ENCODE results near the gene MAP7. TPM values are rescaled to one million over a fixed set of nuclear protein-coding genes. Genes with fewer than 3 reads are reported as not detected.

Gene MAP7
- total and polyA plus RNA-seq, 4 donors = 3.2 to 17.5 (median 8.3) TPM

DNA sequence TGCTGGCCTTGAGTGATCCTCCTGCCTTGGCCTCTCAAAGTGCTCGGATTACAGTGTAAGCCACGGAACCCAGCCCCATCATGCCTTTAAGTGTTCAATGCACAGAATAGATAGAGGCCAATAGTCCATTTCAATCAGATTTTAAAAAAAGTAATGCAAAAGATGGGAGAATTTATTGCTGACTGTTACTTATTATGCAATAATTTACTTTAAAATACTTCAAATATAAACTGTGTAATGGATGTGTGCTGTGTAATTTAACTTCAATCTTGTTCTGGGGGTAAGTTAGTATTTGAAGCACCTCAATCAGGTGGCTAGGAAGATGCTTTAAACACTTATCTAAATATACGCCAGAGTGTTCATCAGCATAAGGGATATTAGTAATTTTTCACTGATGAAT lies 208.9 kb downstream of the MAP7 start:
- TF ChIP-seq, protein P1, sequence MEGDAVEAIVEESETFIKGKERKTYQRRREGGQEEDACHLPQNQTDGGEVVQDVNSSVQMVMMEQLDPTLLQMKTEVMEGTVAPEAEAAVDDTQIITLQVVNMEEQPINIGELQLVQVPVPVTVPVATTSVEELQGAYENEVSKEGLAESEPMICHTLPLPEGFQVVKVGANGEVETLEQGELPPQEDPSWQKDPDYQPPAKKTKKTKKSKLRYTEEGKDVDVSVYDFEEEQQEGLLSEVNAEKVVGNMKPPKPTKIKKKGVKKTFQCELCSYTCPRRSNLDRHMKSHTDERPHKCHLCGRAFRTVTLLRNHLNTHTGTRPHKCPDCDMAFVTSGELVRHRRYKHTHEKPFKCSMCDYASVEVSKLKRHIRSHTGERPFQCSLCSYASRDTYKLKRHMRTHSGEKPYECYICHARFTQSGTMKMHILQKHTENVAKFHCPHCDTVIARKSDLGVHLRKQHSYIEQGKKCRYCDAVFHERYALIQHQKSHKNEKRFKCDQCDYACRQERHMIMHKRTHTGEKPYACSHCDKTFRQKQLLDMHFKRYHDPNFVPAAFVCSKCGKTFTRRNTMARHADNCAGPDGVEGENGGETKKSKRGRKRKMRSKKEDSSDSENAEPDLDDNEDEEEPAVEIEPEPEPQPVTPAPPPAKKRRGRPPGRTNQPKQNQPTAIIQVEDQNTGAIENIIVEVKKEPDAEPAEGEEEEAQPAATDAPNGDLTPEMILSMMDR (IDR thresholded peaks at IDR 0.05; ENCODE audit: low read depth, low read length, missing input control) = no peak
- TF ChIP-seq RAD21 (IDR thresholded peaks at IDR 0.05) (no peak), YY1 (IDR thresholded peaks at IDR 0.05) (no peak), RXRA (IDR thresholded peaks at IDR 0.05) (no peak), SP1 (IDR thresholded peaks at IDR 0.05) (no peak), GABPA (IDR thresholded peaks at IDR 0.05 in 1 of 2, conservative IDR thresholded peaks at IDR 0.05 in 1 of 2) (no peak), JUND (IDR thresholded peaks at IDR 0.05) (no peak), TAF1 (conservative IDR thresholded peaks at IDR 0.05) (no peak), NR2F2 (IDR thresholded peaks at IDR 0.05) (no peak), FOXA2 (IDR thresholded peaks at IDR 0.05) (no peak), FOXA1 (IDR thresholded peaks at IDR 0.05) (no peak), EGR1 (IDR thresholded peaks at IDR 0.05; ENCODE audit: low read depth in 2 of 2) (no peak), HNF4A (conservative IDR thresholded peaks at IDR 0.05) (no peak), HNF4G (IDR thresholded peaks at IDR 0.05) (no peak)
- TF ChIP-seq, protein P2, sequence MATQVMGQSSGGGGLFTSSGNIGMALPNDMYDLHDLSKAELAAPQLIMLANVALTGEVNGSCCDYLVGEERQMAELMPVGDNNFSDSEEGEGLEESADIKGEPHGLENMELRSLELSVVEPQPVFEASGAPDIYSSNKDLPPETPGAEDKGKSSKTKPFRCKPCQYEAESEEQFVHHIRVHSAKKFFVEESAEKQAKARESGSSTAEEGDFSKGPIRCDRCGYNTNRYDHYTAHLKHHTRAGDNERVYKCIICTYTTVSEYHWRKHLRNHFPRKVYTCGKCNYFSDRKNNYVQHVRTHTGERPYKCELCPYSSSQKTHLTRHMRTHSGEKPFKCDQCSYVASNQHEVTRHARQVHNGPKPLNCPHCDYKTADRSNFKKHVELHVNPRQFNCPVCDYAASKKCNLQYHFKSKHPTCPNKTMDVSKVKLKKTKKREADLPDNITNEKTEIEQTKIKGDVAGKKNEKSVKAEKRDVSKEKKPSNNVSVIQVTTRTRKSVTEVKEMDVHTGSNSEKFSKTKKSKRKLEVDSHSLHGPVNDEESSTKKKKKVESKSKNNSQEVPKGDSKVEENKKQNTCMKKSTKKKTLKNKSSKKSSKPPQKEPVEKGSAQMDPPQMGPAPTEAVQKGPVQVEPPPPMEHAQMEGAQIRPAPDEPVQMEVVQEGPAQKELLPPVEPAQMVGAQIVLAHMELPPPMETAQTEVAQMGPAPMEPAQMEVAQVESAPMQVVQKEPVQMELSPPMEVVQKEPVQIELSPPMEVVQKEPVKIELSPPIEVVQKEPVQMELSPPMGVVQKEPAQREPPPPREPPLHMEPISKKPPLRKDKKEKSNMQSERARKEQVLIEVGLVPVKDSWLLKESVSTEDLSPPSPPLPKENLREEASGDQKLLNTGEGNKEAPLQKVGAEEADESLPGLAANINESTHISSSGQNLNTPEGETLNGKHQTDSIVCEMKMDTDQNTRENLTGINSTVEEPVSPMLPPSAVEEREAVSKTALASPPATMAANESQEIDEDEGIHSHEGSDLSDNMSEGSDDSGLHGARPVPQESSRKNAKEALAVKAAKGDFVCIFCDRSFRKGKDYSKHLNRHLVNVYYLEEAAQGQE (IDR thresholded peaks at IDR 0.05) = no peak
- TF ChIP-seq, protein P3, sequence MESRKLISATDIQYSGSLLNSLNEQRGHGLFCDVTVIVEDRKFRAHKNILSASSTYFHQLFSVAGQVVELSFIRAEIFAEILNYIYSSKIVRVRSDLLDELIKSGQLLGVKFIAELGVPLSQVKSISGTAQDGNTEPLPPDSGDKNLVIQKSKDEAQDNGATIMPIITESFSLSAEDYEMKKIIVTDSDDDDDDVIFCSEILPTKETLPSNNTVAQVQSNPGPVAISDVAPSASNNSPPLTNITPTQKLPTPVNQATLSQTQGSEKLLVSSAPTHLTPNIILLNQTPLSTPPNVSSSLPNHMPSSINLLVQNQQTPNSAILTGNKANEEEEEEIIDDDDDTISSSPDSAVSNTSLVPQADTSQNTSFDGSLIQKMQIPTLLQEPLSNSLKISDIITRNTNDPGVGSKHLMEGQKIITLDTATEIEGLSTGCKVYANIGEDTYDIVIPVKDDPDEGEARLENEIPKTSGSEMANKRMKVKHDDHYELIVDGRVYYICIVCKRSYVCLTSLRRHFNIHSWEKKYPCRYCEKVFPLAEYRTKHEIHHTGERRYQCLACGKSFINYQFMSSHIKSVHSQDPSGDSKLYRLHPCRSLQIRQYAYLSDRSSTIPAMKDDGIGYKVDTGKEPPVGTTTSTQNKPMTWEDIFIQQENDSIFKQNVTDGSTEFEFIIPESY (IDR thresholded peaks at IDR 0.05) = no peak
- TF ChIP-seq, protein P4, sequence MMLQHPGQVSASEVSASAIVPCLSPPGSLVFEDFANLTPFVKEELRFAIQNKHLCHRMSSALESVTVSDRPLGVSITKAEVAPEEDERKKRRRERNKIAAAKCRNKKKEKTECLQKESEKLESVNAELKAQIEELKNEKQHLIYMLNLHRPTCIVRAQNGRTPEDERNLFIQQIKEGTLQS (IDR thresholded peaks at IDR 0.05) = no peak

DNA sequence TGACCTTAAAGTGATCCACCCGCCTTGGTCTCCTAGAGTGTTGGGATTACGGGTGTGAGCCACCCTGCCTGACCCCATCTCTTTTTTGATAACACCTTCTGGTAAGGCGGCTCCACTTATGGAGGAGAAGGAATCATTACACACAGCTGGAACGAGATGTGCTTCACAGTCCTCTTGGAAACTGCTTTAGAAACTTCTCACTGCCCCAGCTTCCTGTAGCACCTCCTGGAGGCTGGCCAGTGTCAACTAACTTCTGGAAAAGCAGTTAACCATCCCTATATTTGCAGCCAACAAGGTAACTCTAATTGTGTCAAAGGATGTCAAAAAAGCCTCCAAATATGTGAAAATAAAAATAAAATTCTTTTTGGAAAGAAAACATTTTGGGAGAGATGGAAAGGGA lies 211.7 kb downstream of the MAP7 start:
- no peak overlapping the region for H3K27ac ChIP-seq (ENCODE audit: low read depth in 1 of 2, low read length in 2 of 2)
- 84% methylated on average over 4 of the region's 4 CpGs for WGBS
- H3K27me3 ChIP-seq (ENCODE audit: control insufficient read depth in 4 of 4, insufficient read depth in 4 of 4, low read length in 3 of 4) = no peaks in the 10 kb centered on the region
- DNase-seq (ENCODE audit: low spot score) = no peak
- TF ChIP-seq, protein P3 (IDR thresholded peaks at IDR 0.05) = no peak
- TF ChIP-seq, protein P1 (IDR thresholded peaks at IDR 0.05; ENCODE audit: low read depth, low read length, missing input control) = no peak
- TF ChIP-seq SP1 (IDR thresholded peaks at IDR 0.05) (no peak), JUND (IDR thresholded peaks at IDR 0.05) (no peak), FOXA2 (IDR thresholded peaks at IDR 0.05) (no peak), TAF1 (conservative IDR thresholded peaks at IDR 0.05) (no peak), RAD21 (IDR thresholded peaks at IDR 0.05) (no peak), RXRA (IDR thresholded peaks at IDR 0.05) (no peak), EGR1 (IDR thresholded peaks at IDR 0.05; ENCODE audit: low read depth in 2 of 2) (no peak), FOXA1 (IDR thresholded peaks at IDR 0.05) (no peak), HNF4A (conservative IDR thresholded peaks at IDR 0.05) (no peak), GABPA (IDR thresholded peaks at IDR 0.05 in 1 of 2, conservative IDR thresholded peaks at IDR 0.05 in 1 of 2) (no peak)
- TF ChIP-seq, protein P5, sequence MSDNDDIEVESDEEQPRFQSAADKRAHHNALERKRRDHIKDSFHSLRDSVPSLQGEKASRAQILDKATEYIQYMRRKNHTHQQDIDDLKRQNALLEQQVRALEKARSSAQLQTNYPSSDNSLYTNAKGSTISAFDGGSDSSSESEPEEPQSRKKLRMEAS (IDR thresholded peaks at IDR 0.05) = no peak
- TF ChIP-seq, protein P4 (IDR thresholded peaks at IDR 0.05) = no peak
- no peak overlapping the region for H3K4me3 ChIP-seq (ENCODE audit: low read depth in 1 of 3, low read length in 3 of 3)
- H3K36me3 ChIP-seq (ENCODE audit: control insufficient read depth in 4 of 4, insufficient read depth in 3 of 4, low read depth in 1 of 4, low read length in 3 of 4) = peaks cover 0 to 3% (median under 1%) of the 10 kb centered on the region in 4 donors
- H3K9me3 ChIP-seq (ENCODE audit: control insufficient read depth in 4 of 4, low read length in 3 of 4) = no peaks in the 10 kb centered on the region
- no peak overlapping the region for H3K9ac ChIP-seq (ENCODE audit: low read depth in 1 of 2, low read length in 2 of 2)
- no peaks in the 10 kb centered on the region for H3K4me1 ChIP-seq (ENCODE audit: control insufficient read depth in 4 of 4, insufficient read depth in 4 of 4, low read length in 3 of 4)

More for the DNA sequence above, 208.9 kb downstream of the MAP7 start:
- no peaks in the 10 kb centered on the region for H3K27me3 ChIP-seq (ENCODE audit: control insufficient read depth in 4 of 4, insufficient read depth in 4 of 4, low read length in 3 of 4)
- no peak overlapping the region for H3K4me3 ChIP-seq (ENCODE audit: low read depth in 1 of 3, low read length in 3 of 3)
- no peak for DNase-seq (ENCODE audit: low spot score)
- no peak overlapping the region for H3K27ac ChIP-seq (ENCODE audit: low read depth in 1 of 2, low read length in 2 of 2)
- H3K9me3 ChIP-seq (ENCODE audit: control insufficient read depth in 4 of 4, low read length in 3 of 4) = no peaks in the 10 kb centered on the region
- H3K4me1 ChIP-seq (ENCODE audit: control insufficient read depth in 4 of 4, insufficient read depth in 4 of 4, low read length in 3 of 4) = no peaks in the 10 kb centered on the region
- H3K9ac ChIP-seq (ENCODE audit: low read depth in 1 of 2, low read length in 2 of 2) = no peak overlapping the region
- H3K36me3 ChIP-seq (ENCODE audit: control insufficient read depth in 4 of 4, insufficient read depth in 3 of 4, low read depth in 1 of 4, low read length in 3 of 4) = peaks cover 3 to 18% (median 14%) of the 10 kb centered on the region in 4 donors
- 97% methylated on average over 3 of the region's 3 CpGs for WGBS
